ENCODE results near the gene CHST11.

Gene CHST11

DNA sequence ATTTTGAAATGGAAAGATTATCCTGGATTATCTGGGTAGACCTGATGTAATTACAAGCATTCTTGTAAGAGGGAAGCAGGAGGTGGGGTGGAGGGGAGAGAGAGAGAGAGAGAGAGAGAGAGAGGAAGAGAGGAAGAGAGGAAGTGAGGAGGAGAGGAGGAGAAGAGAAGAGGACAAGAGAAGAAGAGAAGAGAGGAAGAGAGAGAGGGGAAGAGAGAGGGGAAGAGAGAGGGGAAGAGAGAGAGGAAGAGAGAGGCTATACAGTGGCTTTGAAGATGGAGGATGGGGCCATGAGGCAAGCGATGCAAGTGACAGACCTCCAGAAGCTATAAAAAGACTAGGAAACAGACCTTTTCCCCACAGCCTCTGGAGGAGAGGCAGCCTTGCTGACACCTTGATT, 13.7 kb upstream of the CHST11 start:
- H3K4me1 Mint-ChIP-seq, result peaks cover 2% of the 10 kb centered on the region
- H3K27ac Mint-ChIP-seq, result no peak overlapping the region
- no peak for DNase-seq

DNA sequence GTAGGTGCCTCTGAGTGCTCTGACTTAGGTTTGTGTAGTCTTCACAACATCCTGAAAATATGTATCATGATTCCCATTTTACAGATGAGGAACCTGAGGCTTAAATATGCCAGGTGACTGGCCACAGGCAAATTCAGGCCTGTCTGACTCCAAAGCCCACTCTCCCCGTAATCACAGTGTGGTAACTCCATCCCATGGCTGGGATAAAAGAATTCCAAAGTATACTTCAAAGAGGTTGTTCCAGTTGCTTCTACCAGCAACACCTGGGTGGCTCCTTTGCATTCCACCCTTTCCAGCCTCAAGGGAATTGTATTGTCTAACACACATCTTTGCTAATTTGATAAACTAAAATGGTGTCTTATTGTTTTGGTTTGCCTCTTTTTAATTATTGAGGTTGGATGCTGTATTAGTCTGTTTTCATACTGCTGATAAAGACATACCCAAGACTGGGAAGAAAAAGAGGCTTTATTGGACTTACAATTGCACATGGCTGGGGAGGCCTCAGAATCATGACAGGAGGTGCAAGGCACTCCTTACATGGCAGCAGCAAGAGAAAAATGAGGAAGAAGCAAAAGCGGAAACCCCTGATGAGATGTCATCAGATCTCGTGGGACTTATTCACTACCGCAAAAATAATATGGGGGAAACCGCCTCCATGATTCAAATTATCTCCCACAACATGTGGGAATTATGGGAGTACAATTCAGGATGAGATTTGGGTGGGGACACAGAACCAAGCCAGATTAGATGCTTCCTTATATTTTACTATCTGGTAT, 9.9 kb upstream of the CHST11 start:
- Mint-ChIP-seq H3K9me3 (peaks cover 4% of the 10 kb centered on the region), H3K27ac (no peak overlapping the region)
- CTCF ChIA-PET, result no interaction called here

More for the DNA sequence above, 13.7 kb upstream of the CHST11 start:
- Mint-ChIP-seq H3K36me3 (peaks cover 1% of the 10 kb centered on the region), H3K4me3 (no peak overlapping the region), H3K9me3 (no peaks in the 10 kb centered on the region), H3K27me3 (peaks cover 25% of the 10 kb centered on the region)
- CTCF ChIA-PET, result interaction anchor here (2.1 kb wide), 1 partner anchor 61 kb away, joined by 7 read pairs; no protein-coding TSS in a partner anchor

GRCh38 chr12:104448031-104448430, 8.7 kb upstream of the CHST11 start:
- Mint-ChIP-seq H3K27ac (no peak overlapping the region), H3K9me3 (peaks cover 4% of the 10 kb centered on the region), H3K4me1 (peaks cover 2% of the 10 kb centered on the region), H3K4me3 (no peak overlapping the region), H3K36me3 (peaks cover 1% of the 10 kb centered on the region), H3K27me3 (peaks cover 25% of the 10 kb centered on the region)
- DNase-seq, result no peak
- CTCF ChIA-PET, result interaction anchor here (1.4 kb wide), 1 partner anchor 10 kb away, joined by 3 read pairs; no protein-coding TSS in a partner anchor

More for the DNA sequence above, 9.9 kb upstream of the CHST11 start:
- DNase-seq, result no peak
- peaks cover 1% of the 10 kb centered on the region for H3K36me3 Mint-ChIP-seq
- peaks cover 16% of the 10 kb centered on the region for H3K27me3 Mint-ChIP-seq
- no peak overlapping the region for H3K4me3 Mint-ChIP-seq
- H3K4me1 Mint-ChIP-seq, result peaks cover 2% of the 10 kb centered on the region

GRCh38 chr12:104448451-104448850, 8.3 kb upstream of the CHST11 start:
- peaks cover 1% of the 10 kb centered on the region for H3K36me3 Mint-ChIP-seq
- H3K4me1 Mint-ChIP-seq, result no peaks in the 10 kb centered on the region
- no peak overlapping the region for H3K4me3 Mint-ChIP-seq
- no peak overlapping the region for H3K27ac Mint-ChIP-seq
- CTCF ChIA-PET, result interaction anchor here (1.4 kb wide), 1 partner anchor 9 kb away, joined by 3 read pairs; no protein-coding TSS in a partner anchor
- H3K9me3 Mint-ChIP-seq, result peaks cover 4% of the 10 kb centered on the region
- no peak for DNase-seq
- H3K27me3 Mint-ChIP-seq, result peaks cover 26% of the 10 kb centered on the region

DNA sequence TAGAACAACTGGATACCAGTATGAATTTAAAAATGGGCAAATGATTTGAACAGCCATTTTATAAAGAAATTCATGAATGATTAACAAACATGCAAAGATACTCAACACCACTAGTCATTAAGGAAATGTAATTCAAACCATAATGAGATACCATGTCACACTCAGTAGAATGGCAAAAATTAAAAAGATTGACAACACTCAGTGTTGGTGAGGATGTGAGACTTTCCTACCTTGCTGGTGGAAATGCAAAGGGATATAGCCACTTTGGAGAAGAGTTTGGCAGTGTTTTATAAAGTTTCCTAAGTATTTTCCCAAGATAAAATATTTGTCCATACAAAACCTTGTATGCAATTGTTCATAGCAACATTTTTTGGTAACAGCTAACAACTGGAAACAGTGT, 6.0 kb upstream of the CHST11 start:
- peaks cover 1% of the 10 kb centered on the region for H3K36me3 Mint-ChIP-seq
- H3K4me3 Mint-ChIP-seq, result no peak overlapping the region
- H3K27ac Mint-ChIP-seq, result no peak overlapping the region
- CTCF ChIA-PET, result interaction anchor here (1.9 kb wide), 1 partner anchor 68 kb away, joined by 6 read pairs; no protein-coding TSS in a partner anchor
- H3K9me3 Mint-ChIP-seq, result peaks cover 4% of the 10 kb centered on the region
- DNase-seq, result no peak
- H3K4me1 Mint-ChIP-seq, result peaks cover 6% of the 10 kb centered on the region
- peaks cover 40% of the 10 kb centered on the region for H3K27me3 Mint-ChIP-seq

GRCh38 chr12:104452087-104452486, 4.7 kb upstream of the CHST11 start:
- Mint-ChIP-seq H3K27ac (no peak overlapping the region), H3K27me3 (peaks cover 46% of the 10 kb centered on the region), H3K4me3 (no peak overlapping the region), H3K4me1 (peaks cover 13% of the 10 kb centered on the region), H3K36me3 (no peaks in the 10 kb centered on the region), H3K9me3 (peaks cover 4% of the 10 kb centered on the region)
- CTCF ChIA-PET, result interaction anchor here (1.9 kb wide), 1 partner anchor 70 kb away, joined by 6 read pairs; no protein-coding TSS in a partner anchor
- DNase-seq, result no peak

DNA sequence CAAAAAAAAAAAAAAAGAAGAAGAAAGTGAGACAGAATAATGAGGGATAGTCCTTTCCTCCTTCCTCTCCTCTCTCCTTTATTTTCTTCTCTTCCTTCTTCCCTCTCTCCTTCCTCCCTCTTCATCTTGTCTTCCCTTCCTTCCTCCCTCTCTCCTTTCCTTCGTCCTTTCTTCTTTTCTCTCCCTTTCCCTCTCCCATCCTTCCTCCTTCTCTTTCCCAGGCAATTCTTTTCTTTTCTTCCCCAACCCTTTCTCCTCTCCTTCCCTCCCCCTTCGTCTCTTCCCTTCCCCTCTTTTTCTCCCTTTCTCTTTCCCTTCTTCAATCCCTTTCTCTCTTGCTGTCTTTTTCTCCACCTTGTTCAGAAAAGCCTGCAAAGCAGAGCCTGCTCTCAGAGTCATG, 3.6 kb upstream of the CHST11 start:
- Mint-ChIP-seq H3K4me3 (no peak overlapping the region), H3K36me3 (peaks cover 3% of the 10 kb centered on the region), H3K27me3 (peaks cover 46% of the 10 kb centered on the region), H3K27ac (no peak overlapping the region), H3K4me1 (peaks cover 13% of the 10 kb centered on the region), H3K9me3 (peaks cover 4% of the 10 kb centered on the region)
- CTCF ChIA-PET, result no interaction called here
- DNase-seq, result no peak

DNA sequence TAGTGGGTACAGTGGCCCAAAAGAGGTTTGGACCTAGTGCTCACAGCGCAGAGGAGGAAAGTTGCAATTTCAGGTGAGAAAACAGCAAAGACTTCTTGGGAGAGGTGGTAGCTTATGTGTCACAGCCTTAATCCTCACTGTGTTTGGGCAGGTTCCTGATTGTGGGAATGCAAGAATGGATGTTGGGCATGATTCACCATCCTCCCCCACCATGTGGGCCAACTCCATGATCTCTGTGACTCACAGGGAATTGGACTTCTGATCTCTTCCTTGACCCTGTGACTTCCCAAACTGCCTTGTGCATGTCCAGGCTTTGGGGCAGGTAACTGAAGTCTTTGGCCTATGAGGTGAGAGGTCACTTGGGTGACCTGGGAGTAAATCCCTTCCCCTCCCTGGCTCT, 1.8 kb upstream of the CHST11 start:
- no peak overlapping the region for H3K27ac Mint-ChIP-seq
- peaks cover 42% of the 10 kb centered on the region for H3K27me3 Mint-ChIP-seq
- CTCF ChIA-PET, result interaction anchor here (1.3 kb wide), 1 partner anchor 45 kb away, joined by 3 read pairs; no protein-coding TSS in a partner anchor
- H3K4me3 Mint-ChIP-seq, result peak overlapping the region; percentile 99
- H3K4me1 Mint-ChIP-seq, result peaks cover 24% of the 10 kb centered on the region
- H3K36me3 Mint-ChIP-seq, result peaks cover 13% of the 10 kb centered on the region
- no peak for DNase-seq
- H3K9me3 Mint-ChIP-seq, result peaks cover 4% of the 10 kb centered on the region

DNA sequence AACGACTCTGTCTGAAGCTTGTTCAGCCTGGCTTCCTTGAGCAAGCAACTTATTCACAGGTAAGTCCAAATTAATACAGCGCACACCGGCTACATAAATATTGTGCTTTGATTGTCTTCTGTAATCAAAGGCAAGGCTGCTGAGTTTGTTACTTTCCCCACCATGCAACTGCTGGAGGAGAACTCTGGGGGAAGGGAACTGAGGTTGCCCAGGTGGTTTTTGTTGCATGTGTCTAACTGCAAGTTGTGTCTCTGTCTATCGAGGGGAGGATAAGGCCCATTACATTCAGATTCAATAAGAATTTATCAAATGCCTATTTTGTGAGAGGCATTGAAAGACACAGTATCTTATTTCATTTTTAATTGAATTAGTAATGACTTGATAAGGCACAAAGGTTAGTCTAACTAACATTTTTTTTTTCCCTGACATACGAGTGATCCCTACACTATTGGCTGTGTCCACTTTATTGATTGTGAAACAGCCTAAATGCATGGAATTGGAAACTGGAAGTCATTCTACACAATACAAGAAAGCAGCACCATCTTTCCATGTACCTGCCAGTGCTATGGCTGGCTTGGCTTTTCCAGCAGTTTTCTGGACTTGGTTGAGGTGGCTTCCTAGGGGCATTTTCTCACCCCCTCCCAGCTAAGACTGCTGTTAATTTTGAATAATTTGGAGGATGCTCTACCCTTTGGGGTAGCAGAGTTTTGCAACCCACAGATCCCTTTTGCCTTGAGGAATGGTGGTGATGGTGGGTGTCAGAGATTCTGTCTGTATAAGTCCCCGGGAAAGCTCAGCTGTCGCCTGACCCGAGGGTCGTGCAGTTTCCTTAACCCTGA, 951 bp upstream of the CHST11 start:
- CTCF ChIA-PET, result interaction anchor here (1.2 to 2.3 kb wide), 4 partner anchors 42 to 120 kb away, joined by 3 to 9 read pairs (median 4); no protein-coding TSS in a partner anchor
- no peak for DNase-seq
- Mint-ChIP-seq H3K4me3 (peak overlapping the region; percentile 99), H3K9me3 (no peaks in the 10 kb centered on the region), H3K27ac (no peak overlapping the region), H3K4me1 (peaks cover 32% of the 10 kb centered on the region), H3K36me3 (peaks cover 15% of the 10 kb centered on the region), H3K27me3 (peaks cover 42% of the 10 kb centered on the region)

GRCh38 chr12:104456950-104457745, 400 bp downstream of the CHST11 start:
- DNase-seq, result peak; percentile 72
- H3K36me3 Mint-ChIP-seq, result peaks cover 20% of the 10 kb centered on the region
- CTCF ChIA-PET, result interaction anchor here (0.9 to 3.5 kb wide), 11 partner anchors 9 to 204 kb away, joined by 3 to 15 read pairs (median 4); no protein-coding TSS in a partner anchor
- H3K4me1 Mint-ChIP-seq, result peaks cover 41% of the 10 kb centered on the region
- peaks cover 37% of the 10 kb centered on the region for H3K27me3 Mint-ChIP-seq
- H3K9me3 Mint-ChIP-seq, result no peaks in the 10 kb centered on the region
- H3K4me3 Mint-ChIP-seq, result peak overlapping the region; percentile 99
- peak overlapping the region; percentile 96 for H3K27ac Mint-ChIP-seq

- Mint-ChIP-seq H3K9me3 (no peaks in the 10 kb centered on the region), H3K36me3 (peaks cover 22% of the 10 kb centered on the region), H3K27ac (peak overlapping the region; percentile 96), H3K27me3 (peaks cover 29% of the 10 kb centered on the region), H3K4me1 (peaks cover 50% of the 10 kb centered on the region), H3K4me3 (peak overlapping the region; percentile 99)
- DNase-seq, result peak; percentile 75
- CTCF ChIA-PET, result interaction anchor here (0.9 to 3.5 kb wide), 12 partner anchors 10 to 203 kb away, joined by 3 to 15 read pairs (median 5); no protein-coding TSS in a partner anchor
Measured at GRCh38 chr12:104457746-104458693, 1.3 kb downstream of the CHST11 start.

GRCh38 chr12:104458694-104459367, 2.1 kb downstream of the CHST11 start:
- Mint-ChIP-seq H3K9me3 (no peaks in the 10 kb centered on the region), H3K27ac (peak overlapping the region; percentile 94), H3K4me1 (peaks cover 58% of the 10 kb centered on the region), H3K27me3 (peaks cover 21% of the 10 kb centered on the region), H3K4me3 (peak overlapping the region; percentile 99), H3K36me3 (peaks cover 28% of the 10 kb centered on the region)
- CTCF ChIA-PET, result interaction anchor here (0.6 to 3.5 kb wide), 10 partner anchors 10 to 220 kb away, joined by 3 to 15 read pairs (median 4); no protein-coding TSS in a partner anchor
- DNase-seq, result peak; percentile 39

Measured in activated naive CD4-positive, alpha-beta T cell treated with anti-CD3 and anti-CD28 coated beads, Interleukin-2, amount 10 ng/mL, durations not matched to agents 7 days and 5 days (primary cell).